Measurements from ENCODE around the gene ARG2. TPM values are rescaled to one million over a fixed set of nuclear protein-coding genes. Genes with fewer than 3 reads are reported as not detected.

ARG2 gene
- polyA plus RNA-seq, 3 donors, result 0.13 to 0.46 (median 0.33) TPM

GRCh38 chr14:67643713-67644112 lies 24.0 kb downstream of the ARG2 start:
- no peak for DNase-seq
- Mint-ChIP-seq H3K27me3 (ENCODE audit: low read depth in 3 of 3) (peaks cover 0 to 2% (median 0%) of the 10 kb centered on the region in 3 donors), H3K27ac (no peak overlapping the region), H3K36me3 (peaks cover 34 to 36% of the 10 kb centered on the region in 2 donors), H3K4me3 (no peak overlapping the region), H3K9me3 (no peaks in the 10 kb centered on the region), H3K4me1 (no peaks in the 10 kb centered on the region)
- Histone ChIP-seq H4K20me1 (ENCODE audit: insufficient read depth, low read length) (no peaks in the 10 kb centered on the region), H3K4me2 (replicated peaks; ENCODE audit: extremely low read depth, low read length, poor library complexity, severe bottlenecking) (no peak overlapping the region), H3K9ac (ENCODE audit: insufficient read depth, low read length, poor library complexity, severe bottlenecking) (no peak overlapping the region), H3K4me1 (ENCODE audit: control insufficient read depth in 1 of 2, insufficient read depth in 2 of 2, low read length in 2 of 2) (no peaks in the 10 kb centered on the region), H3K4me3 (replicated peaks in 1 of 3; ENCODE audit: low read depth in 2 of 3, low read length in 3 of 3) (no peak overlapping the region), H3K27ac (ENCODE audit: low read depth in 1 of 2, low read length in 2 of 2) (no peak overlapping the region), H3K36me3 (replicated peaks in 1 of 2; ENCODE audit: control insufficient read depth in 1 of 2, insufficient read depth in 2 of 2, low read length in 2 of 2) (peaks cover 33 to 40% of the 10 kb centered on the region in 2 donors), H3K79me2 (ENCODE audit: insufficient read depth, low read length) (no peaks in the 10 kb centered on the region), H3K9me3 (replicated peaks in 1 of 2; ENCODE audit: control insufficient read depth in 1 of 2, insufficient read depth in 1 of 2, low read length in 2 of 2) (no peaks in the 10 kb centered on the region), H3K27me3 (ENCODE audit: control insufficient read depth in 2 of 2, insufficient read depth in 2 of 2, low read length in 2 of 2) (no peaks in the 10 kb centered on the region), H2AFZ (ENCODE audit: insufficient read depth, low read depth, low read length, poor library complexity, severe bottlenecking) (no peak overlapping the region)
- intact Hi-C loops (cut with micrococcal nuclease), result no loop called here
- TF ChIP-seq CTCF (IDR thresholded peaks at IDR 0.05), result no peak
- no CpG with 5 or more reads among the region's 1 CpG for WGBS (ENCODE audit: insufficient coverage)

GRCh38 chr14:67644428-67644827 lies 24.7 kb downstream of the ARG2 start:
- Histone ChIP-seq H3K4me1 (ENCODE audit: control insufficient read depth in 1 of 2, insufficient read depth in 2 of 2, low read length in 2 of 2) (no peaks in the 10 kb centered on the region), H3K27me3 (ENCODE audit: control insufficient read depth in 2 of 2, insufficient read depth in 2 of 2, low read length in 2 of 2) (no peaks in the 10 kb centered on the region), H3K4me2 (replicated peaks; ENCODE audit: extremely low read depth, low read length, poor library complexity, severe bottlenecking) (no peak overlapping the region), H3K27ac (ENCODE audit: low read depth in 1 of 2, low read length in 2 of 2) (no peak overlapping the region), H3K9me3 (replicated peaks in 1 of 2; ENCODE audit: control insufficient read depth in 1 of 2, insufficient read depth in 1 of 2, low read length in 2 of 2) (no peaks in the 10 kb centered on the region), H3K4me3 (replicated peaks in 1 of 3; ENCODE audit: low read depth in 2 of 3, low read length in 3 of 3) (no peak overlapping the region), H3K9ac (ENCODE audit: insufficient read depth, low read length, poor library complexity, severe bottlenecking) (no peak overlapping the region), H3K79me2 (ENCODE audit: insufficient read depth, low read length) (no peaks in the 10 kb centered on the region), H4K20me1 (ENCODE audit: insufficient read depth, low read length) (no peaks in the 10 kb centered on the region), H3K36me3 (replicated peaks in 1 of 2; ENCODE audit: control insufficient read depth in 1 of 2, insufficient read depth in 2 of 2, low read length in 2 of 2) (peaks cover 40 to 47% of the 10 kb centered on the region in 2 donors), H2AFZ (ENCODE audit: insufficient read depth, low read depth, low read length, poor library complexity, severe bottlenecking) (no peak overlapping the region)
- H3K27me3 Mint-ChIP-seq (ENCODE audit: low read depth in 3 of 3), result peaks cover 0 to 2% (median 0%) of the 10 kb centered on the region in 3 donors
- H3K4me1 Mint-ChIP-seq, result no peaks in the 10 kb centered on the region
- H3K4me3 Mint-ChIP-seq, result no peak overlapping the region
- no peak for DNase-seq
- WGBS (ENCODE audit: insufficient coverage), result 94% methylated on average over 2 of the region's 2 CpGs
- TF ChIP-seq CTCF (IDR thresholded peaks at IDR 0.05), result no peak
- peaks cover 41 to 42% of the 10 kb centered on the region in 2 donors for H3K36me3 Mint-ChIP-seq
- H3K9me3 Mint-ChIP-seq, result no peaks in the 10 kb centered on the region
- no peak overlapping the region for H3K27ac Mint-ChIP-seq
- intact Hi-C loops (cut with micrococcal nuclease), result no loop called here
